Memory B cell (primary cell): Measurements from ENCODE around the gene MTR.

Source experiments
- ATAC-seq: fragments of 150-1000 bp; cut with Tn5 transposase; 2 replicates; pipeline ENCODE4 v1.10.0; 2021; ENCODE audit warnings: low read depth, mild to moderate bottlenecking, moderate library complexity
- DNase-seq, 2 donors: peaks; one replicate each; pipeline ENCODE4 v3.0.0; 2022; ENCODE audit warnings: low spot score in 2 of 2
- H3K27ac Mint-ChIP-seq: one replicate; pipeline ENCODE4 v1.8.0; 2022; ENCODE audit warnings: mild to moderate bottlenecking, moderate library complexity, mixed read lengths
- H3K27me3 Mint-ChIP-seq: one replicate; pipeline ENCODE4 v1.8.0; 2022; ENCODE audit warnings: mixed read lengths
- H3K36me3 Mint-ChIP-seq: one replicate; pipeline ENCODE4 v1.8.0; 2022; ENCODE audit warnings: mild to moderate bottlenecking, mixed read lengths
- H3K4me1 Mint-ChIP-seq: one replicate; pipeline ENCODE4 v1.8.0; 2022; ENCODE audit warnings: mixed read lengths
- H3K4me3 Mint-ChIP-seq: one replicate; pipeline ENCODE4 v1.8.0; 2022; ENCODE audit warnings: mild to moderate bottlenecking, moderate library complexity, mixed read lengths
- H3K9me3 Mint-ChIP-seq: one replicate; pipeline ENCODE4 v1.8.0; 2022; ENCODE audit warnings: mixed read lengths

MTR gene

GRCh38 chr1:236795035-236795756, at the start of gene MTR:
Gene MTR, plus strand, starts transcription at chr1:236795292. Its CDS starts 412 bp downstream, at chr1:236795704.
- DNase-seq (peak; percentile 90 to 92), ATAC-seq (peak; percentile 88)
- H3K27ac Mint-ChIP-seq, result peak within 1 kb of the TSS; percentile 99
- no peaks in the 10 kb centered on the region for H3K9me3 Mint-ChIP-seq
- peaks cover 1% of the 10 kb centered on the region for H3K27me3 Mint-ChIP-seq
- H3K4me1 Mint-ChIP-seq, result peaks cover 16% of the 10 kb centered on the region
- no peaks in the 10 kb centered on the region for H3K36me3 Mint-ChIP-seq
- H3K4me3 Mint-ChIP-seq, result peak within 1 kb of the TSS; percentile 96

- no peaks in the 10 kb centered on the region for H3K36me3 Mint-ChIP-seq
- no peaks in the 10 kb centered on the region for H3K9me3 Mint-ChIP-seq
- peaks cover 12% of the 10 kb centered on the region for H3K27me3 Mint-ChIP-seq
- no peak overlapping the region for H3K4me3 Mint-ChIP-seq
- DNase-seq, result no peak
- no peaks in the 10 kb centered on the region for H3K4me1 Mint-ChIP-seq
- no peak for ATAC-seq
- H3K27ac Mint-ChIP-seq, result no peak overlapping the region
Observed at GRCh38 chr1:236746785-236747184, 48.3 kb upstream of the MTR start.

GRCh38 chr1:236747311-236747985, 47.6 kb upstream of the MTR start:
- Mint-ChIP-seq H3K27ac (no peak overlapping the region), H3K36me3 (no peaks in the 10 kb centered on the region), H3K9me3 (no peaks in the 10 kb centered on the region), H3K4me3 (no peak overlapping the region), H3K27me3 (peaks cover 10% of the 10 kb centered on the region), H3K4me1 (no peaks in the 10 kb centered on the region)
- ATAC-seq (no peak), DNase-seq (no peak)

- no peak overlapping the region for H3K4me3 Mint-ChIP-seq
- H3K36me3 Mint-ChIP-seq, result no peaks in the 10 kb centered on the region
- H3K27ac Mint-ChIP-seq, result no peak overlapping the region
- no peaks in the 10 kb centered on the region for H3K9me3 Mint-ChIP-seq
- DNase-seq, result no peak
- no peak for ATAC-seq
- H3K27me3 Mint-ChIP-seq, result peaks cover 7% of the 10 kb centered on the region
- H3K4me1 Mint-ChIP-seq, result no peaks in the 10 kb centered on the region
Observed at GRCh38 chr1:236748268-236748870, 46.7 kb upstream of the MTR start.

GRCh38 chr1:236750928-236751327, 44.2 kb upstream of the MTR start:
- peaks cover 7% of the 10 kb centered on the region for H3K27me3 Mint-ChIP-seq
- H3K36me3 Mint-ChIP-seq, result no peaks in the 10 kb centered on the region
- DNase-seq (no peak), ATAC-seq (no peak)
- no peaks in the 10 kb centered on the region for H3K4me1 Mint-ChIP-seq
- no peaks in the 10 kb centered on the region for H3K9me3 Mint-ChIP-seq
- no peak overlapping the region for H3K4me3 Mint-ChIP-seq
- no peak overlapping the region for H3K27ac Mint-ChIP-seq

GRCh38 chr1:236751385-236751784, 43.7 kb upstream of the MTR start:
- DNase-seq (no peak), ATAC-seq (no peak)
- Mint-ChIP-seq H3K4me1 (no peaks in the 10 kb centered on the region), H3K9me3 (no peaks in the 10 kb centered on the region), H3K36me3 (no peaks in the 10 kb centered on the region), H3K27me3 (peaks cover 7% of the 10 kb centered on the region), H3K27ac (no peak overlapping the region), H3K4me3 (no peak overlapping the region)

- Mint-ChIP-seq H3K36me3 (no peaks in the 10 kb centered on the region), H3K27ac (no peak overlapping the region), H3K9me3 (no peaks in the 10 kb centered on the region), H3K4me1 (no peaks in the 10 kb centered on the region), H3K27me3 (peaks cover 7% of the 10 kb centered on the region), H3K4me3 (no peak overlapping the region)
- DNase-seq, result no peak
- no peak for ATAC-seq
Observed at GRCh38 chr1:236751935-236752334, 43.2 kb upstream of the MTR start.

- Mint-ChIP-seq H3K27me3 (peaks cover 6% of the 10 kb centered on the region), H3K36me3 (no peaks in the 10 kb centered on the region), H3K4me1 (no peaks in the 10 kb centered on the region), H3K9me3 (no peaks in the 10 kb centered on the region), H3K4me3 (no peak overlapping the region), H3K27ac (no peak overlapping the region)
- ATAC-seq, result no peak
- no peak for DNase-seq
Observed at GRCh38 chr1:236753516-236753915, 41.6 kb upstream of the MTR start.

GRCh38 chr1:236753964-236754363, 41.1 kb upstream of the MTR start:
- no peak for ATAC-seq
- Mint-ChIP-seq H3K27ac (no peak overlapping the region), H3K4me1 (no peaks in the 10 kb centered on the region), H3K9me3 (no peaks in the 10 kb centered on the region), H3K36me3 (no peaks in the 10 kb centered on the region), H3K4me3 (no peak overlapping the region), H3K27me3 (peaks cover 6% of the 10 kb centered on the region)
- DNase-seq, result no peak

GRCh38 chr1:236754525-236755210, 40.4 kb upstream of the MTR start:
- DNase-seq, result no peak

GRCh38 chr1:236757640-236758039, 37.5 kb upstream of the MTR start:
- no peak overlapping the region for H3K27ac Mint-ChIP-seq
- DNase-seq (no peak), ATAC-seq (no peak)
- H3K4me1 Mint-ChIP-seq, result peaks cover 3% of the 10 kb centered on the region
- H3K36me3 Mint-ChIP-seq, result no peaks in the 10 kb centered on the region
- H3K9me3 Mint-ChIP-seq, result no peaks in the 10 kb centered on the region
- no peak overlapping the region for H3K4me3 Mint-ChIP-seq
- H3K27me3 Mint-ChIP-seq, result no peaks in the 10 kb centered on the region

More at GRCh38 chr1:236754525-236755210, 40.4 kb upstream of the MTR start:
- Mint-ChIP-seq H3K27ac (no peak overlapping the region), H3K36me3 (no peaks in the 10 kb centered on the region), H3K4me3 (no peak overlapping the region), H3K9me3 (no peaks in the 10 kb centered on the region), H3K4me1 (peaks cover 3% of the 10 kb centered on the region), H3K27me3 (peaks cover 6% of the 10 kb centered on the region)
- ATAC-seq, result no peak

- H3K27ac Mint-ChIP-seq, result no peak overlapping the region
- DNase-seq (peak in 1 of 2 donors; percentile 34), ATAC-seq (no peak)
Observed at GRCh38 chr1:236759252-236759859, 35.7 kb upstream of the MTR start.

GRCh38 chr1:236760480-236760879, 34.6 kb upstream of the MTR start:
- Mint-ChIP-seq H3K27me3 (peaks cover 2% of the 10 kb centered on the region), H3K36me3 (no peaks in the 10 kb centered on the region), H3K9me3 (no peaks in the 10 kb centered on the region), H3K27ac (no peak overlapping the region), H3K4me1 (peaks cover 3% of the 10 kb centered on the region), H3K4me3 (no peak overlapping the region)
- DNase-seq (no peak), ATAC-seq (no peak)

More at GRCh38 chr1:236759252-236759859, 35.7 kb upstream of the MTR start:
- peaks cover 3% of the 10 kb centered on the region for H3K4me1 Mint-ChIP-seq
- no peaks in the 10 kb centered on the region for H3K36me3 Mint-ChIP-seq
- no peaks in the 10 kb centered on the region for H3K27me3 Mint-ChIP-seq
- no peaks in the 10 kb centered on the region for H3K9me3 Mint-ChIP-seq
- H3K4me3 Mint-ChIP-seq, result no peak overlapping the region

GRCh38 chr1:236760986-236761385, 34.1 kb upstream of the MTR start:
- peaks cover 3% of the 10 kb centered on the region for H3K4me1 Mint-ChIP-seq
- ATAC-seq, result no peak
- no peaks in the 10 kb centered on the region for H3K9me3 Mint-ChIP-seq
- no peak for DNase-seq
- no peaks in the 10 kb centered on the region for H3K36me3 Mint-ChIP-seq
- H3K27me3 Mint-ChIP-seq, result peaks cover 4% of the 10 kb centered on the region
- no peak overlapping the region for H3K27ac Mint-ChIP-seq
- H3K4me3 Mint-ChIP-seq, result no peak overlapping the region
